ENCODE measurements around the gene ZNF335. TPM values are rescaled to one million over a fixed set of nuclear protein-coding genes. Genes with fewer than 3 reads are reported as not detected.
A peak's percentile ranks its signal among the peaks of the same experiment; 100 is the strongest.
"Not testable (repeated sequence)": the region's sequence is repeated elsewhere in the genome, so short reads cannot be mapped to it uniquely, and the experiment has no call there.

ZNF335 gene
- total RNA-seq, 1 donor from 2014 or later = 14.2 TPM

GRCh38 chr20:46000262-46000996 lies 28.4 kb upstream of the ZNF335 start:
- DNase-seq (ENCODE audit: low spot score) = peak; percentile 82
- no peak for TF ChIP-seq CTCF (IDR thresholded peaks at IDR 0.05)
- Mint-ChIP-seq H3K36me3 (ENCODE audit: low read depth) (no peaks in the 10 kb centered on the region), H3K4me3 (ENCODE audit: unreplicated experiment) (no peak overlapping the region), H3K9me3 (ENCODE audit: low read depth) (no peaks in the 10 kb centered on the region), H3K27ac (ENCODE audit: unreplicated experiment) (no peak overlapping the region), H3K27me3 (ENCODE audit: low read depth) (peaks cover 44% of the 10 kb centered on the region), H3K4me1 (ENCODE audit: low read depth) (no peaks in the 10 kb centered on the region)

- Mint-ChIP-seq H3K27ac (ENCODE audit: unreplicated experiment) (no peak overlapping the region), H3K36me3 (ENCODE audit: low read depth) (no peaks in the 10 kb centered on the region), H3K4me3 (ENCODE audit: unreplicated experiment) (no peak overlapping the region), H3K4me1 (ENCODE audit: low read depth) (no peaks in the 10 kb centered on the region), H3K9me3 (ENCODE audit: low read depth) (no peaks in the 10 kb centered on the region), H3K27me3 (ENCODE audit: low read depth) (peaks cover 46% of the 10 kb centered on the region)
- peak; percentile 36 for DNase-seq (ENCODE audit: low spot score)
- no peak for TF ChIP-seq CTCF (IDR thresholded peaks at IDR 0.05)
Observed at GRCh38 chr20:45999557-46000261, 27.7 kb upstream of the ZNF335 start.

GRCh38 chr20:45998761-45999160 lies 26.8 kb upstream of the ZNF335 start:
- no peaks in the 10 kb centered on the region for H3K9me3 Mint-ChIP-seq (ENCODE audit: low read depth)
- peaks cover 41% of the 10 kb centered on the region for H3K27me3 Mint-ChIP-seq (ENCODE audit: low read depth)
- peak; percentile 18 for DNase-seq (ENCODE audit: low spot score)
- no peak for TF ChIP-seq CTCF (IDR thresholded peaks at IDR 0.05)
- no peak overlapping the region for H3K27ac Mint-ChIP-seq (ENCODE audit: unreplicated experiment)
- no peaks in the 10 kb centered on the region for H3K36me3 Mint-ChIP-seq (ENCODE audit: low read depth)
- peaks cover 2% of the 10 kb centered on the region for H3K4me1 Mint-ChIP-seq (ENCODE audit: low read depth)
- no peak overlapping the region for H3K4me3 Mint-ChIP-seq (ENCODE audit: unreplicated experiment)

GRCh38 chr20:45998337-45998736 lies 26.3 kb upstream of the ZNF335 start:
- DNase-seq (ENCODE audit: low spot score) = peak; percentile 7
- H3K36me3 Mint-ChIP-seq (ENCODE audit: low read depth) = no peaks in the 10 kb centered on the region
- H3K4me3 Mint-ChIP-seq (ENCODE audit: unreplicated experiment) = no peak overlapping the region
- H3K4me1 Mint-ChIP-seq (ENCODE audit: low read depth) = peaks cover 6% of the 10 kb centered on the region
- H3K9me3 Mint-ChIP-seq (ENCODE audit: low read depth) = no peaks in the 10 kb centered on the region
- H3K27me3 Mint-ChIP-seq (ENCODE audit: low read depth) = peaks cover 38% of the 10 kb centered on the region
- no peak for TF ChIP-seq CTCF (IDR thresholded peaks at IDR 0.05)
- no peak overlapping the region for H3K27ac Mint-ChIP-seq (ENCODE audit: unreplicated experiment)

- no peak for TF ChIP-seq CTCF (IDR thresholded peaks at IDR 0.05)
- DNase-seq (ENCODE audit: low spot score) = peak; percentile 3
- Mint-ChIP-seq H3K27me3 (ENCODE audit: low read depth) (peaks cover 39% of the 10 kb centered on the region), H3K27ac (ENCODE audit: unreplicated experiment) (no peak overlapping the region), H3K9me3 (ENCODE audit: low read depth) (no peaks in the 10 kb centered on the region), H3K36me3 (ENCODE audit: low read depth) (no peaks in the 10 kb centered on the region), H3K4me1 (ENCODE audit: low read depth) (peaks cover 7% of the 10 kb centered on the region), H3K4me3 (ENCODE audit: unreplicated experiment) (no peak overlapping the region)
Observed at GRCh38 chr20:45997187-45997586, 25.2 kb upstream of the ZNF335 start.

- DNase-seq (ENCODE audit: low spot score); H3K4me3 Mint-ChIP-seq (ENCODE audit: unreplicated experiment); H3K9me3 Mint-ChIP-seq (ENCODE audit: low read depth); H3K4me1 Mint-ChIP-seq (ENCODE audit: low read depth); H3K36me3 Mint-ChIP-seq (ENCODE audit: low read depth); H3K27ac Mint-ChIP-seq (ENCODE audit: unreplicated experiment): not testable (repeated sequence)
- H3K27me3 Mint-ChIP-seq (ENCODE audit: low read depth) = peaks cover 37% of the 10 kb centered on the region
Observed at GRCh38 chr20:45995495-45996097, 23.6 kb upstream of the ZNF335 start.

All from chondrocyte (in vitro differentiated cells).